NCI-H748 (cell line): ENCODE data around the gene PSMC3.
A peak's percentile ranks its signal among the peaks of the same experiment; 100 is the strongest.

ENCODE experiments used
- DNase-seq: peaks from one replicate; lab custom pipeline; 2025; ENCODE audit not compliant: unreplicated experiment; lab: John Stamatoyannopoulos, UW

The PSMC3 gene

GRCh38 chr11:47377571-47378009, 48.6 kb downstream of the PSMC3 start:
- DNase-seq: no peak

GRCh38 chr11:47376525-47377371, 49.5 kb downstream of the PSMC3 start:
- no peak for DNase-seq

GRCh38 chr11:47376107-47376524, 50.1 kb downstream of the PSMC3 start:
- no peak for DNase-seq

- no peak for DNase-seq
Observed at GRCh38 chr11:47375546-47376085, 50.6 kb downstream of the PSMC3 start.

- DNase-seq: no peak
Observed at GRCh38 chr11:47375020-47375419, 51.2 kb downstream of the PSMC3 start.

- DNase-seq: no peak
Observed at GRCh38 chr11:47374720-47375019, 51.6 kb downstream of the PSMC3 start.

- DNase-seq: peak; percentile 61
Observed at GRCh38 chr11:47373876-47374719, 52.1 kb downstream of the PSMC3 start.

GRCh38 chr11:47372422-47372821, 53.8 kb downstream of the PSMC3 start:
- DNase-seq: no peak

GRCh38 chr11:47369676-47370075, 56.6 kb downstream of the PSMC3 start:
- no peak for DNase-seq
